Measurements from ENCODE around the gene ARIH2. TPM values are rescaled to one million over a fixed set of nuclear protein-coding genes. Genes with fewer than 3 reads are reported as not detected.

ARIH2 gene
- total and polyA plus RNA-seq, 2 of the 8 experiments (the other 6 are each of a cell fraction or from before 2014, with no cell fraction given) = 72.9 to 136 TPM

GRCh38 chr3:49034650-49035049 lies 116.0 kb downstream of the ARIH2 start:
- FAIRE-seq = no peak
- Histone ChIP-seq H2BK12ac (ENCODE audit: low read depth, low read length) (no peak overlapping the region), H4K91ac (replicated peaks; ENCODE audit: insufficient read length, low read length) (no peak overlapping the region), H3K79me1 (ENCODE audit: low read depth, low read length) (peaks cover 2% of the 10 kb centered on the region; the same call in 1 of the 2 replicates), H3K27ac (ENCODE audit: low read depth, low read length) (no peak overlapping the region), H2AFZ (ENCODE audit: low read length) (no peak overlapping the region), H3K23me2 (ENCODE audit: low read depth, low read length) (no peaks in the 10 kb centered on the region), H3K36me3 (ENCODE audit: control insufficient read depth in 2 of 4, insufficient read depth in 4 of 4, low read length in 3 of 4) (peaks cover 20 to 49% (median 36%) of the 10 kb centered on the region in 4 experiments), H4K5ac (ENCODE audit: insufficient read length, low read depth, low read length) (no peak overlapping the region), H3K9ac (replicated peaks in 1 of 4; ENCODE audit: extremely low read depth in 1 of 4, low read depth in 3 of 4, low read length in 3 of 4) (no peak overlapping the region), H3K4ac (replicated peaks; ENCODE audit: insufficient read length, low read depth, low read length) (no peak overlapping the region), H2BK5ac (ENCODE audit: low read depth, low read length) (no peak overlapping the region), H2BK20ac (ENCODE audit: low read length) (no peak overlapping the region), H2AK5ac (ENCODE audit: low read depth, low read length) (no peak overlapping the region), H3K14ac (ENCODE audit: insufficient read length) (no peak overlapping the region), H3K4me3 (ENCODE audit: extremely low read depth in 1 of 4, insufficient read depth in 2 of 4, low read depth in 3 of 4, low read length in 4 of 4) (no peak overlapping the region), H3K4me1 (replicated peaks in 1 of 4; ENCODE audit: control insufficient read depth in 3 of 4, insufficient read depth in 4 of 4, low read length in 3 of 4) (no peaks in the 10 kb centered on the region), H3K56ac (replicated peaks; ENCODE audit: insufficient read length, low read depth, low read length) (no peak overlapping the region), H3K4me2 (ENCODE audit: insufficient read depth in 1 of 2, low read depth in 2 of 2, low read length in 2 of 2) (no peak overlapping the region), H3K18ac (ENCODE audit: extremely low read depth, low read length) (no peak overlapping the region), H3K23ac (ENCODE audit: insufficient read length) (no peak overlapping the region), H3K27me3 (replicated peaks in 1 of 4; ENCODE audit: control insufficient read depth in 3 of 4, extremely low read depth in 1 of 4, insufficient read depth in 3 of 4, low read length in 3 of 4) (no peaks in the 10 kb centered on the region), H3K79me2 (ENCODE audit: control insufficient read depth in 1 of 2, insufficient read depth in 2 of 2, low read length in 2 of 2) (no peaks in the 10 kb centered on the region), H3K9me3 (ENCODE audit: insufficient read depth in 2 of 2, low read depth in 1 of 2, low read length in 1 of 2) (no peaks in the 10 kb centered on the region), H2BK120ac (replicated peaks; ENCODE audit: low read depth, low read length) (no peak overlapping the region), H4K8ac (ENCODE audit: extremely low read depth, insufficient read depth, low read length) (no peak overlapping the region), H2BK15ac (ENCODE audit: low read length) (no peak overlapping the region), H4K20me1 (replicated peaks in 1 of 2; ENCODE audit: control insufficient read depth in 1 of 2, insufficient read depth in 2 of 2, low read length in 2 of 2) (peaks cover 7 to 9% of the 10 kb centered on the region in 2 experiments)
- WGBS, 2 experiments (ENCODE audit: extremely low coverage in 1 of 2, insufficient coverage in 1 of 2, insufficient read length in 1 of 2, insufficient replicate concordance in 2 of 2, low coverage in 1 of 2, low lambda C conversion rate in 2 of 2, missing lambda C conversion rate in 1 of 2) = 92% methylated on average over 2 of the region's 2 CpGs; no CpG with 5 or more reads in 1 of the 2 experiments
- no peak for DNase-seq (ENCODE audit: low read depth in 1 of 2, low spot score in 2 of 2)
- POLR2A ChIA-PET (ENCODE audit: partially characterized antibody) = interaction anchor here (0.6 to 5.5 kb wide), 3 partner anchors 12 to 408 kb away, joined by 3 to 41 read pairs (median 3); partner anchors contain the start of gene NDUFAF3
- CTCF ChIA-PET (ENCODE audit: partially characterized antibody) = interaction anchor here (1.6 kb wide), 1 partner anchor 13 kb away, joined by 6 read pairs; the partner anchor contains the start of gene NDUFAF3
- TF ChIP-seq GABPA (IDR thresholded peaks at IDR 0.05; ENCODE audit: borderline replicate concordance, insufficient read depth, low read length) (no peak), SIN3A (conservative IDR thresholded peaks at IDR 0.05 in 1 of 2, IDR thresholded peaks at IDR 0.05 in 1 of 2; ENCODE audit: low read depth in 1 of 2, low read length in 2 of 2) (no peak)

All from H1 (cell line).